Activated naive CD4-positive, alpha-beta T cell treated with anti-CD3 and anti-CD28 coated beads, Interleukin-2, amount 10 ng/mL, durations not matched to agents 7 days and 5 days (primary cell): ENCODE measurements around the gene OR52E2.
"Not testable (repeated sequence)": the region's sequence is repeated elsewhere in the genome, so short reads cannot be mapped to it uniquely, and the experiment has no call there.

ENCODE experiments used
- CTCF ChIA-PET: fragments of 350-600 bp; sonication (Branson Sonifier 250); formaldehyde crosslinking; loops from one replicate; lab custom pipeline; 2021; ENCODE audit warnings: antibody characterized with exemption; lab: Charles Lee
- DNase-seq: peaks from one replicate; pipeline ENCODE4 v3.0.0-alpha.2; 2020
- H3K27ac Mint-ChIP-seq: one replicate; pipeline ENCODE4 v1.8.0; 2021; ENCODE audit warnings: mild to moderate bottlenecking, moderate library complexity, mixed read lengths
- H3K27me3 Mint-ChIP-seq: one replicate; pipeline ENCODE4 v1.8.0; 2021; ENCODE audit warnings: mild to moderate bottlenecking, mixed read lengths
- H3K36me3 Mint-ChIP-seq: one replicate; pipeline ENCODE4 v1.8.0; 2021; ENCODE audit warnings: mixed read lengths
- H3K4me1 Mint-ChIP-seq: one replicate; pipeline ENCODE4 v1.8.0; 2021; ENCODE audit warnings: mixed read lengths
- H3K4me3 Mint-ChIP-seq: one replicate; pipeline ENCODE4 v1.8.0; 2021; ENCODE audit warnings: mild to moderate bottlenecking, moderate library complexity, mixed read lengths
- H3K9me3 Mint-ChIP-seq: one replicate; pipeline ENCODE4 v1.8.0; 2021; ENCODE audit warnings: mixed read lengths

OR52E2 gene

DNA sequence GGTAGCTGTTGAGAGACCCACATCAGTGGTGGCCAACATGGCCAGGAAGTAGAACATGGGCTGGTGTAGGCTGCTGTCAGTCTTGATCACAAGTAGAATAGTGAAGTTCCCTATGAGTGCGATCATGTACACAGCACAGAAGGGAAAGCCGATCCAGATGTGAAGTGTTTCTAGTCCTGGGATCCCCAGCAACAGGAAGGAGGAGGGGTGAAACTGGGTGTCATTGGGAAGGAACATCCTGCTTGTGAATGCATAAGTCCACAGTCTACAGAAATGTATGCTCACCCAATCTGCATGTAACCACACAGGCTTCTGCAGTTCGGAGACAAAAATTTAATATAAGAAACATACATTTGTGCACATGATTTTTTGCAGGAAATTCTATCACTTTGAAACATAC lies at the start of gene OR52E2:
Gene OR52E2 (minus strand): TSS at position 237 of the 400 bp plus-strand sequence. CDS start 0 bp downstream, at position 237.
- CTCF ChIA-PET = no interaction called here
- Mint-ChIP-seq H3K27ac (no peak within 1 kb of the TSS), H3K4me3 (no peak within 1 kb of the TSS), H3K9me3 (peaks cover 2% of the 10 kb centered on the region), H3K27me3 (no peaks in the 10 kb centered on the region), H3K4me1 (no peaks in the 10 kb centered on the region), H3K36me3 (no peaks in the 10 kb centered on the region)
- DNase-seq = no peak

DNA sequence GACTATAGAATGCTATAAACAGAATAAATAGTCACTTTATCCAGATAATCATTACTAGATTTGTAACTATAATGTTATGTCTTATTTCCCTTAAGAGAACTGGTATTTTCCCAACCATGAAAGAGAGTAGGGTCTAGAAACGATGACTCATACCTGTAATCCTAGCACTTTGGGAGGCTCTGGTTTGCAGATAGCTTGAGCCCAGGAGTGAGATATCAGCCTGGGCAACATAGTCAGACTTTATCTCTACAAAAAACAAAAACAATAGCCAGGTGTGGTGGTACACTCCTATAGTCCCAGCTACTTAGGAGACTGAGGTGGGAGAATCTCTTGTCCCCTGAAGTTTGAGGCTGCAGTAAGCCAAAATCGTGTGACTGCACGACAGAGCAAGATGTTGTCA lies 47.9 kb upstream of the OR52E2 start:
- no peak overlapping the region for H3K27ac Mint-ChIP-seq
- no peaks in the 10 kb centered on the region for H3K27me3 Mint-ChIP-seq
- H3K36me3 Mint-ChIP-seq = no peaks in the 10 kb centered on the region
- CTCF ChIA-PET = no interaction called here
- no peaks in the 10 kb centered on the region for H3K4me1 Mint-ChIP-seq
- no peak for DNase-seq
- no peaks in the 10 kb centered on the region for H3K9me3 Mint-ChIP-seq
- H3K4me3 Mint-ChIP-seq = no peak overlapping the region

- no peak for DNase-seq
- no peaks in the 10 kb centered on the region for H3K36me3 Mint-ChIP-seq
- CTCF ChIA-PET = no interaction called here
- no peak overlapping the region for H3K27ac Mint-ChIP-seq
- H3K4me1 Mint-ChIP-seq = no peaks in the 10 kb centered on the region
- no peak overlapping the region for H3K4me3 Mint-ChIP-seq
- H3K9me3 Mint-ChIP-seq = no peaks in the 10 kb centered on the region
- H3K27me3 Mint-ChIP-seq = no peaks in the 10 kb centered on the region
Observed at GRCh38 chr11:5103066-5103465, 43.6 kb upstream of the OR52E2 start.

DNA sequence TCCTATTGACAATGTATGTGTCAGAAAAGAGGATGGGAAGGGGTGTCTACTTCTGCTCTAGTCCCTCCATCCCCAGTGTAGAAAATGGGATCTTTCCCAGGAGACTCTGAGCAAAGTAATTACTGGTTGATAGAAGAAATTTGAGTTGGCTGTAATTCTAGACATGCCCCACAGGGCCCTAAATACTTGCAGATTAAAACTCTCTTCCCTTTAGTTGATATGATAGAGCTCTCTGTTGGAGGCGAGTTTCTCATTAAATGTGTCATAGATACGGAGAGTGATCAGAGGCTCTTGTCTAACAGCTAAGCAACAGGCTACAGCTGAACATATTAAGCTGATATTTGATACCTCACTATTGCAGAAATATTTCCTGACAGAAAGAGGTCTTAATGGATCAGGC lies 42.8 kb upstream of the OR52E2 start:
- Mint-ChIP-seq H3K36me3 (no peaks in the 10 kb centered on the region), H3K27me3 (no peaks in the 10 kb centered on the region), H3K9me3 (no peaks in the 10 kb centered on the region), H3K4me1 (no peaks in the 10 kb centered on the region), H3K27ac (no peak overlapping the region), H3K4me3 (no peak overlapping the region)
- CTCF ChIA-PET = no interaction called here
- DNase-seq = no peak

GRCh38 chr11:5096011-5096410 lies 36.6 kb upstream of the OR52E2 start:
- CTCF ChIA-PET = no interaction called here
- H3K9me3 Mint-ChIP-seq = no peaks in the 10 kb centered on the region
- no peak for DNase-seq
- H3K4me1 Mint-ChIP-seq = no peaks in the 10 kb centered on the region
- H3K27me3 Mint-ChIP-seq = no peaks in the 10 kb centered on the region
- no peak overlapping the region for H3K27ac Mint-ChIP-seq
- H3K36me3 Mint-ChIP-seq = no peaks in the 10 kb centered on the region
- H3K4me3 Mint-ChIP-seq = no peak overlapping the region

- DNase-seq = no peak
- no peak overlapping the region for H3K4me3 Mint-ChIP-seq
- CTCF ChIA-PET = no interaction called here
- no peaks in the 10 kb centered on the region for H3K27me3 Mint-ChIP-seq
- no peaks in the 10 kb centered on the region for H3K9me3 Mint-ChIP-seq
- H3K36me3 Mint-ChIP-seq = no peaks in the 10 kb centered on the region
- H3K4me1 Mint-ChIP-seq = no peaks in the 10 kb centered on the region
- H3K27ac Mint-ChIP-seq = no peak overlapping the region
Observed at GRCh38 chr11:5092821-5093585, 33.6 kb upstream of the OR52E2 start.

- H3K4me1 Mint-ChIP-seq = no peaks in the 10 kb centered on the region
- no peak for DNase-seq
- no peaks in the 10 kb centered on the region for H3K27me3 Mint-ChIP-seq
- H3K36me3 Mint-ChIP-seq = no peaks in the 10 kb centered on the region
- no peak overlapping the region for H3K27ac Mint-ChIP-seq
- CTCF ChIA-PET = no interaction called here
- H3K4me3 Mint-ChIP-seq = no peak overlapping the region
- H3K9me3 Mint-ChIP-seq = no peaks in the 10 kb centered on the region
Observed at GRCh38 chr11:5090668-5091067, 31.2 kb upstream of the OR52E2 start.

GRCh38 chr11:5088556-5088955 lies 29.1 kb upstream of the OR52E2 start:
- no peaks in the 10 kb centered on the region for H3K27me3 Mint-ChIP-seq
- no peaks in the 10 kb centered on the region for H3K9me3 Mint-ChIP-seq
- no peak overlapping the region for H3K27ac Mint-ChIP-seq
- CTCF ChIA-PET = interaction anchor here (0.8 kb wide), 1 partner anchor 10 kb away, joined by 3 read pairs; no protein-coding TSS in a partner anchor
- H3K4me1 Mint-ChIP-seq = no peaks in the 10 kb centered on the region
- DNase-seq = no peak
- H3K36me3 Mint-ChIP-seq = no peaks in the 10 kb centered on the region
- H3K4me3 Mint-ChIP-seq = no peak overlapping the region

DNA sequence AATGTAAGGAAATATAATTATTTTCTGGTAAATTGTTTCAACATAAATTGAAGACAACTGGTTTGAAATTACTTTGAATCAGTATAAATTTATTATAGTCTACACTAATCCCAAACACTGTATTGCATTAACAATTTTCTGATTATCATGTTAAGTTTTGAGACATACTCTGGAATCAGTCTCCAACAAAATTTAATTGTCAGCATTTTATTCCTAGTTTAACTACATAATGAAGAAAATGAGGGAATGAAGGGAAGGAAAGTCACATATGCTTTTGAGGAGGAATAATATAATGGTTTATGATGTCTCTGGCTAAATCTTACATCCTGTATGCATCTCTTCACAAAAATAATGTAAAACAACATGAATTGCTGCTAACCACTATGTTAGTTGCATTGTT lies 24.2 kb upstream of the OR52E2 start:
- H3K27ac Mint-ChIP-seq = no peak overlapping the region
- no peaks in the 10 kb centered on the region for H3K36me3 Mint-ChIP-seq
- no peak overlapping the region for H3K4me3 Mint-ChIP-seq
- H3K4me1 Mint-ChIP-seq = no peaks in the 10 kb centered on the region
- H3K27me3 Mint-ChIP-seq = no peaks in the 10 kb centered on the region
- CTCF ChIA-PET = no interaction called here
- no peak for DNase-seq
- H3K9me3 Mint-ChIP-seq = no peaks in the 10 kb centered on the region

- H3K27ac Mint-ChIP-seq = no peak overlapping the region
- H3K9me3 Mint-ChIP-seq = no peaks in the 10 kb centered on the region
- no peaks in the 10 kb centered on the region for H3K36me3 Mint-ChIP-seq
- no peak overlapping the region for H3K4me3 Mint-ChIP-seq
- DNase-seq = no peak
- no peaks in the 10 kb centered on the region for H3K4me1 Mint-ChIP-seq
- H3K27me3 Mint-ChIP-seq = no peaks in the 10 kb centered on the region
- CTCF ChIA-PET = no interaction called here
Observed at GRCh38 chr11:5081405-5081804, 22.0 kb upstream of the OR52E2 start.

DNA sequence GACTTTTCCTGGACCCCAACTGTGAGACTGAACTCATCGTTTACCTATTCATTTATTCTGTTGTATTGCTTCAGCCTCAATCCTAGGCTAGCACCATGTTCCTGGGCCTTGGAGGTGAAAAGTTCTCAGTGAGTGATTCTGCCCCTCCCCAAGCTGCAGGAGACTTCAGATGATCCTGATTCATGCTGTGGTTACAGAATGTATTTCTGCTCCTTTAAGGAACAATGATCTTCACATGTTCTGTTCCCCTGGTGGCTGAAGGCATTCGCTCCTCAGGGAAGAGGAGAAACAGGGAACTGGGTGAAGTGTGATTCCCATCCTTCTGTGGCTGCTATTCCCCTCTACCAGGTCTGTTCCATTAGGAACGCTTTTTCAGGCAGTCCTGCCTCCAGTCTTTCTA lies 12.4 kb upstream of the OR52E2 start:
- no peaks in the 10 kb centered on the region for H3K4me1 Mint-ChIP-seq
- no peak overlapping the region for H3K4me3 Mint-ChIP-seq
- H3K9me3 Mint-ChIP-seq = no peaks in the 10 kb centered on the region
- H3K36me3 Mint-ChIP-seq = no peaks in the 10 kb centered on the region
- CTCF ChIA-PET = no interaction called here
- no peak overlapping the region for H3K27ac Mint-ChIP-seq
- no peak for DNase-seq
- H3K27me3 Mint-ChIP-seq = no peaks in the 10 kb centered on the region

DNA sequence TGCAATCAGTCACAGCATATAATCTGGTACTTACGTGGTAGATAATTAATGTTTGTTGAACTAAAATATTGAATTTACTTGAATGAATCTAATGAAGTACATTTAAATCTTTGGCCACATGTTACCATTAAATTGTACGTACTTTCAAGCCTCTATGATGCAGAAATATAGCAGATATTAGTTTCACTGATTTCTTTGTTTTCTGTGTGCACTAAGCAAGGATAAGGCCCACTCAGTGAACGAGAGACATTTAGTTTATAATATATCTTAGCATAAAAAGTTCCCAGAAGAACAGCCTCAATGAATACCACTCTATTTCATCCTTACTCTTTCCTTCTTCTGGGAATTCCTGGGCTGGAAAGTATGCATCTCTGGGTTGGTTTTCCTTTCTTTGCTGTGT lies 9.8 kb upstream of the OR52E2 start, which contains the start of gene OR52E1:
Gene OR52E1 (plus strand): TSS at position 301 of the 400 bp plus-strand sequence.
- no peak within 1 kb of the TSS for H3K4me3 Mint-ChIP-seq

GRCh38 chr11:5065027-5065426 lies 5.6 kb upstream of the OR52E2 start:
- no peaks in the 10 kb centered on the region for H3K36me3 Mint-ChIP-seq
- no peak for DNase-seq
- H3K9me3 Mint-ChIP-seq = no peaks in the 10 kb centered on the region
- no peak overlapping the region for H3K4me3 Mint-ChIP-seq
- no peaks in the 10 kb centered on the region for H3K27me3 Mint-ChIP-seq
- no peaks in the 10 kb centered on the region for H3K4me1 Mint-ChIP-seq
- CTCF ChIA-PET = no interaction called here
- H3K27ac Mint-ChIP-seq = no peak overlapping the region

More for the DNA sequence above, 9.8 kb upstream of the OR52E2 start, which contains the start of gene OR52E1:
- Mint-ChIP-seq H3K27me3 (no peaks in the 10 kb centered on the region), H3K4me1 (no peaks in the 10 kb centered on the region), H3K27ac (no peak within 1 kb of the TSS), H3K36me3 (no peaks in the 10 kb centered on the region), H3K9me3 (no peaks in the 10 kb centered on the region)
- DNase-seq = no peak
- CTCF ChIA-PET = no interaction called here

GRCh38 chr11:5058679-5059078 lies 748 bp downstream of the OR52E2 start:
- H3K36me3 Mint-ChIP-seq, H3K4me1 Mint-ChIP-seq, H3K9me3 Mint-ChIP-seq, CTCF ChIA-PET, H3K4me3 Mint-ChIP-seq, DNase-seq, H3K27ac Mint-ChIP-seq, H3K27me3 Mint-ChIP-seq: not testable (repeated sequence)

GRCh38 chr11:5046754-5047330 lies 12.6 kb downstream of the OR52E2 start:
- CTCF ChIA-PET = no interaction called here
- Mint-ChIP-seq H3K27ac (no peak overlapping the region), H3K4me3 (no peak overlapping the region), H3K36me3 (no peaks in the 10 kb centered on the region), H3K9me3 (peaks cover 2% of the 10 kb centered on the region), H3K27me3 (no peaks in the 10 kb centered on the region), H3K4me1 (no peaks in the 10 kb centered on the region)
- no peak for DNase-seq
